Keratinocyte (primary cell): Measurements from ENCODE around the gene DEGS1. TPM values are rescaled to one million over a fixed set of nuclear protein-coding genes. Genes with fewer than 3 reads are reported as not detected.

ENCODE experiments used
- DNase-seq: peaks from one replicate; pipeline ENCODE4 v3.0.0-alpha.2; 2011; ENCODE audit warnings: low read depth, missing footprints, low spot score
- FAIRE-seq: peaks from 2 replicates; lab custom pipeline; 2011; peaks lifted over from hg19 to GRCh38; lab: Jason Lieb, UNC
- H2AFZ ChIP-seq: 2 replicates; pipeline ENCODE4 v1.6.0; 2012; ENCODE audit warnings: low read length, control low read depth, inconsistent platforms; ENCODE audit not compliant: control insufficient read depth
- H3K27ac ChIP-seq: 2 replicates; pipeline ENCODE4 v1.5.1; 2011; ENCODE audit warnings: low read length; ENCODE audit not compliant: control insufficient read depth, insufficient read depth
- H3K27me3 ChIP-seq: 3 replicates; pipeline ENCODE4 v1.6.0; 2011; ENCODE audit warnings: low read length; ENCODE audit not compliant: control insufficient read depth, insufficient read depth; ENCODE audit errors: extremely low read depth
- H3K36me3 ChIP-seq, 2 experiments: 2 replicates in 1 of 2; 3 replicates in 1 of 2; pipeline ENCODE4 v1.5.1; 2011; ENCODE audit warnings: low read length in 2 of 2, mild to moderate bottlenecking in 1 of 2; ENCODE audit not compliant: control insufficient read depth in 2 of 2, insufficient read depth in 2 of 2; ENCODE audit errors: extremely low read depth in 1 of 2
- H3K4me1 ChIP-seq: 3 replicates; pipeline ENCODE4 v1.5.1; 2011; ENCODE audit warnings: low read length; ENCODE audit not compliant: control insufficient read depth, insufficient read depth; ENCODE audit errors: extremely low read depth
- H3K4me2 ChIP-seq: 3 replicates; pipeline ENCODE4 v1.6.0; 2011; ENCODE audit warnings: low read depth, low read length; ENCODE audit not compliant: control insufficient read depth, insufficient read depth; ENCODE audit errors: extremely low read depth
- H3K4me3 ChIP-seq, 3 experiments: fragments of 200-600 bp in 1 of 3; sonication (generic) in 1 of 3; 2 replicates in 2 of 3; 3 replicates in 1 of 3; pipeline ENCODE4 v1.5.1; 2011 to 2016; ENCODE audit warnings: low read length in 3 of 3, mild to moderate bottlenecking in 3 of 3, control low read depth in 2 of 3, inconsistent platforms in 1 of 3, low read depth in 1 of 3, mixed read lengths in 1 of 3, mixed run types in 1 of 3, moderate library complexity in 1 of 3; ENCODE audit not compliant: control insufficient read depth in 2 of 3, insufficient read depth in 2 of 3; ENCODE audit errors: extremely low read depth in 1 of 3
- H3K79me2 ChIP-seq: 2 replicates; pipeline ENCODE4 v1.6.0; 2012; ENCODE audit warnings: low read length; ENCODE audit not compliant: control insufficient read depth, insufficient read depth
- H3K9ac ChIP-seq: 3 replicates; pipeline ENCODE4 v1.6.0; 2011; ENCODE audit warnings: low read length; ENCODE audit not compliant: control insufficient read depth, insufficient read depth; ENCODE audit errors: extremely low read depth
- H3K9me1 ChIP-seq: 3 replicates; pipeline ENCODE4 v1.6.0; 2011; ENCODE audit warnings: low read length; ENCODE audit not compliant: control insufficient read depth, insufficient read depth; ENCODE audit errors: extremely low read depth
- H3K9me3 ChIP-seq: 2 replicates; pipeline ENCODE4 v1.5.1; 2012; ENCODE audit warnings: low read depth, low read length; ENCODE audit not compliant: control insufficient read depth
- H4K20me1 ChIP-seq: 3 replicates; pipeline ENCODE4 v1.6.0; 2011; ENCODE audit warnings: low read length; ENCODE audit not compliant: control insufficient read depth, insufficient read depth; ENCODE audit errors: extremely low read depth
- EZH2 ChIP-seq: IDR thresholded peaks from one replicate; pipeline ENCODE4 v1.6.1; 2012; ENCODE audit warnings: inconsistent platforms, mild to moderate bottlenecking, low read length, moderate library complexity
- dilution Hi-C: fragments of 300-500 bp; cut with MboI; formaldehyde crosslinking; loops from one replicate; pipeline ENCODE4 v1.7.0; 2020; ENCODE audit warnings: low sequenced_read_pairs; ENCODE audit not compliant: extremely low pct_ligation_motif_present
- polyA plus RNA-seq, 5 experiments: library from polyadenylated mRNA; depleted of rRNA in 3 of 5; stranded (reverse) in 3 of 5; stranded (forward) in 1 of 5; unstranded in 1 of 5; fragments of >200 nt; gene quantifications; 1 replicate in 1 of 5; 2 replicates in 3 of 5; 3 replicates in 1 of 5; pipeline versions ENCODE4 v1.2.1 to v1.2.3, GENCODE V29; 2011 to 2012; ENCODE audit warnings: missing spikeins in 2 of 5, low read depth in 1 of 5, low replicate concordance in 1 of 5
- TF ChIP-seq, protein P1 (sequence below), 3 experiments: IDR thresholded peaks in 1 of 3; conservative IDR thresholded peaks in 1 of 3; optimal IDR thresholded peaks in 1 of 3; 2 replicates in 2 of 3; 3 replicates in 1 of 3; pipeline versions ENCODE3 to v1.5.1; 2011; ENCODE audit warnings: low read length in 3 of 3, mild to moderate bottlenecking in 3 of 3, moderate library complexity in 2 of 3, control low read depth in 1 of 3, inconsistent platforms in 1 of 3; ENCODE audit not compliant: insufficient read depth in 2 of 3; ENCODE audit errors: extremely low read depth in 1 of 3

DEGS1 gene
- polyA plus RNA-seq, 1 donor (not counting 4 experiments of a cell fraction or from before 2014, with no cell fraction given): 314 TPM

DNA sequence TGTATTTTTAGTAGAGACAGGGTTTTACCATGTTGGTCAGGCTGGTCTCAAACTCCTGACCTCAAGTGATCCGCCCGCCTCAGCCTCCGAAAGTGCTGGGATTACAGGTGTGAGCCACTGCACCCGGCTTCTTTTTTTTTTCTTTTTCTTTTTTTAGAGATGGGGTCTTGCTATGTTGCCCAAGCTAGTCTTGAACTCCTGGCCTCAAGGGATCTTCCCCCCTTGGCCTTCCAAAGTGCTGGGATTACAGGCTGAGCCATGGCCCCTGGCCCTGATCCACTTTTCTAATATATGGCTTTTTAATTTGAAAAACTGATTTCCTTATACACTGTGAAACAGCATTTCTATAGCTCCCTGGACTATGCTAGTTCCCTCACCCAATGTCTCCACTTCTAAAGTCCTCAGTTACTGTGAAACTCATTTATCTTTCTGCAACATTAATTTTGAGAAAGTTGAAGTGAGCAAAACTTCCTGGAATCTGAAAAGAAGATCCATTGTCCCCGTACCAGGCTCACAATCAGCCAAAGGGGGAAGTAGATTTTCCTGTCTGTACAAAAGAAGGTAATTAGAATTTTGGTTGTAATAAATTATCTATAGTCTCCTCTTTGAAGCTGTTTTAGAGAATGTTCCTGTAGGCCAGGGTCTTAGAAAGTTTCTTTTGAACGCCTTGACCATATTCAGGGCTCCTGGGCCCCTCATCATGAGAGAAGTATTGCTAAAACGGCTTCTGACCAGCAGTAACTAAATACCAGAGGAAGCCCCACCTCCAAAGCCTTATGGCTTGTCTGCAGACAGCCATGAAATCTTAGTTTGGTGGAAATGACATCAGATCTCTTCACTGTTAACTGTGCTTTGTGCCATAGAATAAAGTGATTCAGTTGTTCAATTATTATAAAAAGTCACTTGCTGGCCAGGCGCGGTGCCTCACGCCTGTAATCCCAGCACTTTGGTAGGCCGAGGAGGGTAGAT is 34.9 kb downstream of the DEGS1 start:
- no peak overlapping the region for H3K9ac ChIP-seq
- H3K9me3 ChIP-seq: no peaks in the 10 kb centered on the region
- FAIRE-seq (no peak), DNase-seq (no peak)
- no peaks in the 10 kb centered on the region for H3K79me2 ChIP-seq
- TF ChIP-seq EZH2: no peak
- TF ChIP-seq, protein P1, sequence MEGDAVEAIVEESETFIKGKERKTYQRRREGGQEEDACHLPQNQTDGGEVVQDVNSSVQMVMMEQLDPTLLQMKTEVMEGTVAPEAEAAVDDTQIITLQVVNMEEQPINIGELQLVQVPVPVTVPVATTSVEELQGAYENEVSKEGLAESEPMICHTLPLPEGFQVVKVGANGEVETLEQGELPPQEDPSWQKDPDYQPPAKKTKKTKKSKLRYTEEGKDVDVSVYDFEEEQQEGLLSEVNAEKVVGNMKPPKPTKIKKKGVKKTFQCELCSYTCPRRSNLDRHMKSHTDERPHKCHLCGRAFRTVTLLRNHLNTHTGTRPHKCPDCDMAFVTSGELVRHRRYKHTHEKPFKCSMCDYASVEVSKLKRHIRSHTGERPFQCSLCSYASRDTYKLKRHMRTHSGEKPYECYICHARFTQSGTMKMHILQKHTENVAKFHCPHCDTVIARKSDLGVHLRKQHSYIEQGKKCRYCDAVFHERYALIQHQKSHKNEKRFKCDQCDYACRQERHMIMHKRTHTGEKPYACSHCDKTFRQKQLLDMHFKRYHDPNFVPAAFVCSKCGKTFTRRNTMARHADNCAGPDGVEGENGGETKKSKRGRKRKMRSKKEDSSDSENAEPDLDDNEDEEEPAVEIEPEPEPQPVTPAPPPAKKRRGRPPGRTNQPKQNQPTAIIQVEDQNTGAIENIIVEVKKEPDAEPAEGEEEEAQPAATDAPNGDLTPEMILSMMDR (optimal IDR thresholded peaks at IDR 0.05 in 1 of 3, IDR thresholded peaks at IDR 0.05 in 1 of 3, conservative IDR thresholded peaks at IDR 0.05 in 1 of 3; ENCODE audit: extremely low read depth in 1 of 3, insufficient read depth in 2 of 3, low read length in 3 of 3): no peak
- H3K36me3 ChIP-seq: no peaks in the 10 kb centered on the region
- H3K9me1 ChIP-seq: no peaks in the 10 kb centered on the region
- H3K4me2 ChIP-seq: no peak overlapping the region
- H4K20me1 ChIP-seq: no peaks in the 10 kb centered on the region
- H2AFZ ChIP-seq: no peak overlapping the region
- H3K4me3 ChIP-seq: no peak overlapping the region
- H3K27ac ChIP-seq: no peak overlapping the region
- dilution Hi-C loops: no loop called here
- peaks cover 30% of the 10 kb centered on the region for H3K4me1 ChIP-seq
- H3K27me3 ChIP-seq: no peaks in the 10 kb centered on the region

DNA sequence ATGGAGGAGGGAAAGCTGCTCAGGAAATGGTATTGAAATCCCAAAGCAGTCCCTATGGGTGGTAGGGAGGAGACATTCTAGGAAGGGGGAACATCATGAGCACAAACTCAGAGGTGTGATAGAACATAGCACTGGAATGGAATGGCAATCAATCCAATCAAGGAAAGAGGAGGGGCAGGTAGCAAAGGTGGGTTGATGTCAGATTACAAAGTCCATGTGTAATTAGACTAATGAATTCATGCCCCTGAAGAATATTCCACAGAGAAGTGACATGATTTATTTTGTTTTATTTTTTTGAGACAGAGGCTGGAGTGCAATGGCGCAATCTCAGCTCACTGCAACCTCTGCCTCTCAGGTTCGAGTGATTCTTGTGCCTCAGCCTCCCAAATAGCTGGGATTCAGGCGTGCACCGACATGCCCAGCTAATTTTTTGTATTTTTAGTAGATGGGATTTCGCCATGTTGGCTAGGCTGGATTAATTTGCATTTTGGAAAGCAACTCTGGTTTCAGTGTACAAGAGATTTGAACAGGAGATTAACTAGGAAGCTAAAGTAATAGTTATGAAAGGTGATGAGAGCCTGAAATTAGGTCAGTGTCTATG is 36.1 kb downstream of the DEGS1 start:
- Histone ChIP-seq H4K20me1 (no peaks in the 10 kb centered on the region), H3K4me2 (peak overlapping the region; percentile 54), H3K9ac (no peak overlapping the region), H2AFZ (peak overlapping the region; percentile 87), H3K27ac (no peak overlapping the region), H3K36me3 (no peaks in the 10 kb centered on the region), H3K27me3 (no peaks in the 10 kb centered on the region), H3K79me2 (no peaks in the 10 kb centered on the region), H3K9me3 (no peaks in the 10 kb centered on the region), H3K9me1 (no peaks in the 10 kb centered on the region), H3K4me1 (peaks cover 23% of the 10 kb centered on the region), H3K4me3 (no peak overlapping the region)
- dilution Hi-C loops: no loop called here
- TF ChIP-seq EZH2: no peak
- TF ChIP-seq, protein P1 (optimal IDR thresholded peaks at IDR 0.05 in 1 of 3, IDR thresholded peaks at IDR 0.05 in 1 of 3, conservative IDR thresholded peaks at IDR 0.05 in 1 of 3; ENCODE audit: extremely low read depth in 1 of 3, insufficient read depth in 2 of 3, low read length in 3 of 3): no peak
- FAIRE-seq (no peak), DNase-seq (no peak)
